CD4-positive, alpha-beta T cell (primary cell): ENCODE data around the gene ILK. TPM values are rescaled to one million over a fixed set of nuclear protein-coding genes. Genes with fewer than 3 reads are reported as not detected.

Experiments
- ATAC-seq: fragments of 200-7000 bp; cut with Tn5 transposase; one replicate; pipeline ENCODE4 v1.10.0; 2022; ENCODE audit warnings: mild to moderate bottlenecking; ENCODE audit not compliant: poor library complexity
- CTCF ChIA-PET: fragments of 350-600 bp; sonication (Branson Sonifier 250); formaldehyde crosslinking; loops from one replicate; lab custom pipeline; 2021; ENCODE audit warnings: antibody characterized with exemption, inconsistent platforms; lab: Charles Lee
- POLR2A ChIA-PET: fragments of 350-600 bp; sonication (Branson Sonifier 250); formaldehyde crosslinking; loops from one replicate; lab custom pipeline; 2021; ENCODE audit warnings: antibody characterized with exemption, inconsistent platforms; lab: Charles Lee
- DNase-seq, 14 experiments: peaks; one replicate each; pipeline ENCODE4 v3.0.0-alpha.2; 2013 to 2020; ENCODE audit warnings: mixed read lengths in 2 of 14
- H3K27ac ChIP-seq, 2 donors: one replicate each; pipeline versions ENCODE4 v1.5.1 to v1.7.0; 2013; ENCODE audit warnings: low read length in 2 of 2, low read depth in 1 of 2, mild to moderate bottlenecking in 1 of 2
- H3K27me3 ChIP-seq, 2 experiments: 1 replicate in 1 of 2; 2 replicates in 1 of 2; pipeline versions ENCODE4 v1.6.1 to v1.7.0; 2013; ENCODE audit warnings: low read length in 2 of 2, control low read depth in 1 of 2, mild to moderate bottlenecking in 1 of 2, moderate library complexity in 1 of 2; ENCODE audit not compliant: insufficient read depth in 2 of 2, control insufficient read depth in 1 of 2
- H3K36me3 ChIP-seq: one replicate; pipeline ENCODE4 v1.6.1; 2013; ENCODE audit warnings: low read length, control low read depth; ENCODE audit not compliant: insufficient read depth
- H3K4me1 ChIP-seq: one replicate; pipeline ENCODE4 v1.6.1; 2013; ENCODE audit warnings: low read length, control low read depth; ENCODE audit not compliant: insufficient read depth
- H3K4me3 ChIP-seq: one replicate; pipeline ENCODE4 v1.5.1; 2013; ENCODE audit warnings: mild to moderate bottlenecking, low read length, moderate library complexity
- H3K9me3 ChIP-seq, 2 experiments: 1 replicate in 1 of 2; 2 replicates in 1 of 2; pipeline versions ENCODE4 v1.6.1 to v1.7.0; 2013; ENCODE audit warnings: low read length in 2 of 2, mild to moderate bottlenecking in 2 of 2, control low read depth in 1 of 2, moderate library complexity in 1 of 2; ENCODE audit not compliant: control insufficient read depth in 1 of 2, insufficient read depth in 1 of 2
- H3K27ac Mint-ChIP-seq: one replicate; pipeline ENCODE4 v1.8.0; 2020; ENCODE audit warnings: mixed read lengths
- H3K27me3 Mint-ChIP-seq: one replicate; pipeline ENCODE4 v1.8.0; 2021; ENCODE audit warnings: mixed read lengths
- H3K36me3 Mint-ChIP-seq: one replicate; pipeline ENCODE4 v1.8.0; 2021; ENCODE audit warnings: low read depth, mixed read lengths
- H3K4me1 Mint-ChIP-seq: one replicate; pipeline ENCODE4 v1.8.0; 2021; ENCODE audit warnings: low read depth, mixed read lengths
- H3K4me3 Mint-ChIP-seq: one replicate; pipeline ENCODE4 v1.8.0; 2020; ENCODE audit warnings: mild to moderate bottlenecking, mixed read lengths
- H3K9me3 Mint-ChIP-seq: one replicate; pipeline ENCODE4 v1.8.0; 2020; ENCODE audit warnings: mixed read lengths
- CTCF ChIP-seq: fragments of 200-600 bp; IDR thresholded peaks from one replicate; pipeline ENCODE4 v1.8.0; 2022; ENCODE audit warnings: antibody characterized with exemption, mild to moderate bottlenecking
- intact Hi-C, 2 experiments: fragments of 100-400 bp; cut with DNase I in 1 of 2; cut with micrococcal nuclease in 1 of 2; formaldehyde crosslinking; loops; one replicate each; pipeline versions ENCODE4 v1.15.1 to v1.9.0; 2023 to 2025; cut with DNase I, micrococcal nuclease
- total RNA-seq, 174 experiments: library from RNA in 2 of 174; stranded (reverse) in 2 of 174; gene quantifications; one replicate each; pipeline ENCODE4 v1.2.3 and lab custom pipeline; 2021 to 2026

ILK gene
- total RNA-seq, 2 experiments from 2014 or later: 19.2 to 21.0 TPM

- intact Hi-C loops: loop anchor here in 1 of 2 experiments (10.0 kb wide), 2 partner anchors 196 to 376 kb away; partner anchors contain the start of genes APBB1, CNGA4 and FHIP1B
- POLR2A ChIA-PET: interaction anchor here (1.7 to 4.4 kb wide), 2 partner anchors 71 to 208 kb away, joined by 8 to 134 read pairs; partner anchors contain the start of gene MRPL17
- Mint-ChIP-seq H3K36me3 (peaks cover 48% of the 10 kb centered on the region), H3K4me1 (peaks cover 32% of the 10 kb centered on the region), H3K4me3 (peak overlapping the region; percentile 92), H3K9me3 (no peaks in the 10 kb centered on the region), H3K27ac (no peak overlapping the region), H3K27me3 (no peaks in the 10 kb centered on the region)
- no peaks in the 10 kb centered on the region for H3K27me3 ChIP-seq
- no peak for TF ChIP-seq CTCF
- peak overlapping the region; percentile 84 to 90 for H3K27ac ChIP-seq
- H3K36me3 ChIP-seq: peaks cover 54% of the 10 kb centered on the region
- H3K9me3 ChIP-seq: no peaks in the 10 kb centered on the region
- ATAC-seq (no peak), DNase-seq (no peak)
- H3K4me3 ChIP-seq: no peak overlapping the region
- H3K4me1 ChIP-seq: peaks cover 66% of the 10 kb centered on the region
- CTCF ChIA-PET: no interaction called here
These were observed 7.0 kb downstream of the ILK start for GRCh38 chr11:6610591-6610990.

GRCh38 chr11:6611092-6611962 lies 7.8 kb downstream of the ILK start:
- peaks cover 47% of the 10 kb centered on the region for H3K36me3 Mint-ChIP-seq
- CTCF ChIA-PET: interaction anchor here (0.9 to 2.3 kb wide), 7 partner anchors 7 to 128 kb away, joined by 3 to 21 read pairs (median 6); partner anchors contain the start of genes ILK and MRPL17
- Histone ChIP-seq H3K27ac (peak overlapping the region; percentile 84 to 90), H3K4me3 (peak overlapping the region; percentile 90), H3K36me3 (peaks cover 62% of the 10 kb centered on the region), H3K9me3 (no peaks in the 10 kb centered on the region), H3K4me1 (peaks cover 63% of the 10 kb centered on the region), H3K27me3 (no peaks in the 10 kb centered on the region)
- peaks cover 38% of the 10 kb centered on the region for H3K4me1 Mint-ChIP-seq
- ATAC-seq (peak; percentile 6), DNase-seq (peak in 10 of 14 experiments; percentile 11 to 62 (median 30))
- no peak for TF ChIP-seq CTCF
- H3K27ac Mint-ChIP-seq: no peak overlapping the region
- no peaks in the 10 kb centered on the region for H3K9me3 Mint-ChIP-seq
- POLR2A ChIA-PET: interaction anchor here (0.6 to 4.4 kb wide), 24 partner anchors 8 to 221 kb away, joined by 3 to 134 read pairs (median 7); partner anchors contain the start of genes APBB1, ARFIP2, DCHS1 and ILK
- no peaks in the 10 kb centered on the region for H3K27me3 Mint-ChIP-seq
- intact Hi-C loops: loop anchor here in 1 of 2 experiments (10.0 kb wide), 2 partner anchors 197 to 377 kb away; partner anchors contain the start of genes APBB1, CNGA4 and FHIP1B
- H3K4me3 Mint-ChIP-seq: peak overlapping the region; percentile 92

GRCh38 chr11:6611963-6612212 lies 8.3 kb downstream of the ILK start:
- no peak overlapping the region for H3K27ac Mint-ChIP-seq
- intact Hi-C loops: loop anchor here (1.0 to 10.0 kb wide), 4 partner anchors 71 to 377 kb away; partner anchors contain the start of genes MRPL17 (in 2 of the 2), APBB1 (in 1 of the 2), CNGA4 (in 1 of the 2) and FHIP1B (in 1 of the 2)
- H3K4me3 Mint-ChIP-seq: peak overlapping the region; percentile 92
- H3K27me3 ChIP-seq: no peaks in the 10 kb centered on the region
- DNase-seq (peak in 1 of 14 experiments; percentile 25), ATAC-seq (no peak)
- H3K9me3 ChIP-seq: no peaks in the 10 kb centered on the region
- peaks cover 51% of the 10 kb centered on the region for H3K36me3 Mint-ChIP-seq
- H3K4me1 Mint-ChIP-seq: peaks cover 38% of the 10 kb centered on the region
- no peaks in the 10 kb centered on the region for H3K9me3 Mint-ChIP-seq
- H3K27ac ChIP-seq: peak overlapping the region; percentile 90 to 96
- peaks cover 63% of the 10 kb centered on the region for H3K4me1 ChIP-seq
- H3K36me3 ChIP-seq: peaks cover 67% of the 10 kb centered on the region
- POLR2A ChIA-PET: interaction anchor here (0.6 to 4.4 kb wide), 24 partner anchors 9 to 222 kb away, joined by 3 to 134 read pairs (median 7); partner anchors contain the start of genes APBB1, ARFIP2, DCHS1 and ILK
- TF ChIP-seq CTCF: no peak
- H3K4me3 ChIP-seq: peak overlapping the region; percentile 90
- H3K27me3 Mint-ChIP-seq: no peaks in the 10 kb centered on the region
- CTCF ChIA-PET: interaction anchor here (0.9 to 2.3 kb wide), 8 partner anchors 8 to 128 kb away, joined by 3 to 21 read pairs (median 6); partner anchors contain the start of genes ILK and MRPL17
